ENCODE measurements around the gene PFDN1. TPM values are rescaled to one million over a fixed set of nuclear protein-coding genes. Genes with fewer than 3 reads are reported as not detected.

The PFDN1 gene
- total RNA-seq, 1 experiment from 2014 or later, result 145 TPM

GRCh38 chr5:140296289-140296688, 6.6 kb downstream of the PFDN1 start:
- no peak for DNase-seq (ENCODE audit: low read depth)

DNA sequence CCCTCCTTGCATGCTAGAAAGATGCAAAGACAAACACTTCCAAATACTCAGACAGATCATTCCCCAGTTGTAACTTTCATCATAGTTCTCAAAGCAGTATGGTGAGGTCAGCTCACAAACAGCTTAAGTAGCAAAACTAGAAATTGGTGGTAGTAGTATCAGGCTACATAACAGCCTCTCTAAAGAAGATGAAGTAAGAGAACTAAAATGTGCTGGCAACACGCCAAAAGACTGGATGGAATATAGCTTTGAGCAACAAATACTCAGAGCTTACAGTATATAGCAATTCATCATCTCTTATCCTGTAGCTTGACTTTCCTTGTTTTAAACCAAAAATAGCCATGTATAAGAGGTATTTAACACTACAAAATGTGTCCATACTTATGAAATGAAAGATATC, 7.5 kb downstream of the PFDN1 start:
- DNase-seq (ENCODE audit: low read depth), result peak; percentile 94

DNA sequence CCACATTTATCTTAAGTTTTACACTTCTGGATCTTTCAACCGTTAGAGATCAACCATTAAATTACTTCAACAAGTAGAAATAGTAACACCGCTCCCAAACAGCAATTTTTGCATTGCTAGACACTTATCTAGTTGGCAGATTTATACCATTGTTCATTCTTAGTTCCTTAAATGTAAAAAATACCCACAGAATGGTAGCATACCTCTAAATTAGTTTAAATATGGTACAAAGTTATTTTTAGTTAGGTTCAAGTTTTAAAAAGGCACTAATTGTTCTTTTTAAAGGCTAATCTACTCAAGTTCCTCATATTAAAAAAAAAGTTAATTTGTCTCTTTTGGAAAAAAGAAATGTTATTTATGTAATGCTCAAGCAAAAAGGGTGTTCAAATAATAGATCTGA, 8.1 kb downstream of the PFDN1 start:
- no peak for DNase-seq (ENCODE audit: low read depth)

GRCh38 chr5:140293849-140294100, 9.1 kb downstream of the PFDN1 start:
- no peak for DNase-seq (ENCODE audit: low read depth)

GRCh38 chr5:140293091-140293848, 9.6 kb downstream of the PFDN1 start:
- no peak for DNase-seq (ENCODE audit: low read depth)

- no peak for DNase-seq (ENCODE audit: low read depth)
Measured at GRCh38 chr5:140292212-140293036, 10.5 kb downstream of the PFDN1 start.

DNA sequence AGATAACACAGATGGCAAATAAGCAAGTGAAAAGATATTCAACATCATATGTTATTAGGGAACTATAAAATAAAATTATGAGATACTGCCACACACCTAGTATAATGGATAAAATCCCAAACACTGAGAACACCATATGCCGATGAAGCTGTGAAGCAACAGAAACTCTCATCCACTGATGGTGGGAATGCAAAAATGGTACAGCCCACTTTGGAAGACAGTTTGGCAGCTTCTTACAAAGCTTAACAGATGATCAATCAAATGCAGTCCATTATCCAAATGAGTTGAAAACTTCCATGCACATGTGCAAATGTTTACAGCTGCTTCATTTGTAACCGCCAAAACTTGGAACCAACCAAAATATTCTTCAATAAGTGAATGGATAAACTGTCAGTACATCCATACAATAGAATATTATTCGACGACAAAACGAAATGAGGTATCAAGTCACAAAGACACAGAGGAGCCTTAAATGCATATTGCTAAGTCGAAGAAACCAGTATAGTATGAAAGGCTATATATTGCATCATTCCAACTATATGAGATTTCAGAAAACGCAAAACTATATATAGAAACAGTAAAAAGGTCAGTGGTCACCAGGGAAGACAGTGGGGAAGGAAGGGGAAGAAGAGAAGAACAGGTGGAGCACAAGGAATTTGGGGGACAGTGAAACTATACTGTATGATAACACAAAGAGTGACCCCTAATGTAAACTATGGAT, 14.9 kb downstream of the PFDN1 start:
- no peak for DNase-seq (ENCODE audit: low read depth)

DNA sequence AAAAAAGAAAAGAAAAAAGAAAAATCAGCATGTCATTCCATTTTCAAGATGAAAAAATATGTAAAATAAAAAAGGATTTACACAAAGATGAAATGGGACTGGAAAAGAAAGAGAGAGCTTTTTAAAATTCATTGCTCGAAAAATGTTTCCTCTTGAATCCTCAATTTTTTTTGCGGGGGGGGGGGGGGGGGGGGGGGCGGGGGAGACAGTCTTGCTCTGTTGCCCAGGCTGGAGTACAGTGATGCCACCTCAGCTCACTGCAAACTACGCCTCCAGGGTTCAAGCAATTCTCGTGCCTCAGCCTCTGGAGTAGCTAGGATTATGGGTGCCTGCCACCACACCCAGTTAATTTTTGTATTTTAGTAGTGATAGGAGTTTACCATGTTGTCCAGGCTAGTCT, 16.5 kb downstream of the PFDN1 start:
- no peak for DNase-seq (ENCODE audit: low read depth)

DNA sequence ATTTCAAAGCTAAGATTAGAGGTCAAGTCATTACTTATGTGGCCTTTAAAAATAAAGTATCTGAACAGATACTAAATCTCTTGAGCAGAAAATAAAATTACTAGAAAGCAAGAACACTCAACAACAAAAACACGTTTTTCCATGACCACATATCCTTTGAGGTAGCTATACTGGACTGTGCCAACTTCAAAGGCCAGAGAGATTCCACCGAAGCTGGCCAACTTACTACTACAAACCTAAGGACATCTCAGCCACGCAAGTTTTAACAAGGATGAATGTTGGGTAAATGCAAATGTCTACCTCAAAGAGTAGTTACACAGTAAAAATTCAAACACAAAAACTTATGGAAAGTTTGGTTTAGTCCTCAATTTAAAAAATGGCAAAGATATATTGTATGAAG, 18.9 kb downstream of the PFDN1 start:
- DNase-seq (ENCODE audit: low read depth), result no peak

GRCh38 chr5:140282266-140282665, 20.6 kb downstream of the PFDN1 start:
- DNase-seq (ENCODE audit: low read depth), result no peak

DNA sequence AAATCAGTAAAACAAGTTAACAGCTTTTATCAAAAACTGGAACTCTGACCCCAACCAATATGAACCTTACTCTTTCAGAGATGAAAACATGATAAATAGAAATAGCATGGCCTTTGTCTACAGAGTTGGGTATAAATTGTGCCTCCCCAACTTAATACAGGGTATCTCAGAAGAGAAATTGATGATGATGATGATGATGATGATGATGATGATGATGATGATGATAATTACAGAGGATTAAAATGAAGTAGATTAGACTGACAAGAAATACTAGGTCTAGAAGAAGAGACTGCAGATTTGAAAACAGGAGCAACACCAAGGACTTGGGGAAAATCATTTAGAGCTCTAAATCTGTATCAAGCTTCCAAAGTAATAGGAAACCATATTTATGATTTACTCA, 27.1 kb downstream of the PFDN1 start:
- no peak for DNase-seq (ENCODE audit: low read depth)

GRCh38 chr5:140273401-140273877, 29.5 kb downstream of the PFDN1 start:
- DNase-seq (ENCODE audit: low read depth), result no peak

DNA sequence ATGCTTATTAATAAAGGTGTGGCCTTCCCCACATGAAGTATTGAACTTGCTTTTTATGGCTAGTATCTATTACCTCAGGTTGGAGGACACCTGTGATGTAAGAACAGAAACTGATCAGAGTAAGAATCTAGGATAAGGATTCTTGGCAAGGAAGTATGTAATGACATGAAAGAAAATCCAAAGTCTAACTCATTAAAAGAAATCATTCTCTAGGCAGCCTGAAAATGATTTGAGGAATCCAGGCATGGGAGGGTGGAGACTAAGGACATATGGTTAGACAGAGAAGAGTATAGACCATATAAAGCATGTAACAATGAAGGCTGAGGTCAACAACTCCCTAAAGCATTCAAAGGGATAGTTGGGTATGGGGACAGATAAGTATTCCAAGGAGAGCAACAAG, 32.9 kb downstream of the PFDN1 start:
- no peak for DNase-seq (ENCODE audit: low read depth)

- no peak for DNase-seq (ENCODE audit: low read depth)
Measured at GRCh38 chr5:140267559-140268018, 35.3 kb downstream of the PFDN1 start.

- DNase-seq (ENCODE audit: low read depth), result no peak
Measured at GRCh38 chr5:140267201-140267540, 35.7 kb downstream of the PFDN1 start.

DNA sequence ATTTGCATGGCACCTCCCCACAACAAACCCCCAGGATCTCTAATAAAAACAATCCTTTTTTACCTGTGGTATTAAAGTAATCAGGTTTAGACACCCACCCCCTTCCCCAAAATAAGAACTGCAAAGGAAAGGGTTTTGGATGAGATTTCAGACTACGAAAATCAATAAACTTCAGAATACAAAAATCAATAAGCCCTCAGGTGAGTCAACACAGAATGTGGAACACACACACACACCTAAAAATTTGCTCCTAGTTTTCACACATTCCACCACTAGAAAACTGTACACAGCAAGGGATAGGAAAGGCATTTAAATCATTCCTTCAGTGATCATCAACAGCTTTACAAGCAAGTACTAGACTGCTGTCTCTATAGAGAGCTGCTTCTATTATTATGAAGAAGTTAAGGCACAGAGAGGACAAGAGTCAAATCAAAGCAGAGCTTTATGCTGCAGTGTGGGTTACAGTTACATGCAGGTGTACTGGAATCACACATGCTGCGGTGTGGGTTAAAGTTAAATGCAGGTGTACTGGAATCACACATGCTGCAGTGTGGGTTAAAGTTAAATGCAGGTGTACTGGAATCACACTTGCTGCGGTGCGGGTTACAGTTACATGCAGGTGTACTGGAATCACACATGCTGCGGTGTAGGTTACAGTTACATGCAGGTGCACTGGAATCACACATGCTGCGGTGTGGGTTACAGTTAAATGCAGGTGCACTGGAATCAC, 36.3 kb downstream of the PFDN1 start:
- no peak for DNase-seq (ENCODE audit: low read depth)

GRCh38 chr5:140265845-140266244, 37.1 kb downstream of the PFDN1 start:
- no peak for DNase-seq (ENCODE audit: low read depth)

DNA sequence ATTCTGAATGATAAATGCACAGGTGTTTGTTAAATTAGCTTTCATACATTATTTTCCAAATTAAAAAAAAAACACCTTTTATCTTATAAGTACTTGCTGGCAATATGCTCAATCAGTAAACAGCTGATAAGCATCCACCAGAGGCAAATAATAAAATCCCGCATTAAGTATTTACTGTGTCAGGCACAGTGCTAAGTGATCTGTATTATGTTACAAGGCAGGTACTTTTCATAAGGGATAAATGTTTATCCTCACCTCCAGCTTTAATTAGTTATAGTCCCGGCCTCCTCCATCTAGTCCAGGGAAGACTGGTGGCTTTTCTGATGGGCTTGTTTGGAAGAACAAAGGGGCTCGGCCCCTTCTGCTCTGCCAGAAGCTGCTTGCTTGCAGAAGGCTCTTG, 40.1 kb downstream of the PFDN1 start:
- DNase-seq (ENCODE audit: low read depth), result no peak

DNA sequence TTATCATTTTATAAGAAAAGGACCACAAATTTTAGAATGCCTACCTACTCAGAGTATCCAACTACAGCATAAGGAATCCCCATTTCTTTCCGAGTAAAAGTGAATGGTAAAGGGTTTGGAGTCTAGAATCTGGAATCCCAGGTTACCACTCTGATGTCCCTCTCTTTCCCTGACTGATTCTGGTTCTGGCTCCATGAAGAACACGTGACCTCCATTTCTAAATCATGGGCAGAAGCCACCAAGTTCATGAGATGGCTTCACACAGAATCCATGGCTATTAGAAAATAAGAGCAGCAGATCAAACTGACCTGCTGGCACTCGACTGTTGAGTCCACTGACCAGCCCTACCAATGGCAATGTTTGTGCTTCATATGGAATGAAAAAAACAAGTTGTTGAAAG, 40.7 kb downstream of the PFDN1 start:
- no peak for DNase-seq (ENCODE audit: low read depth)

DNA sequence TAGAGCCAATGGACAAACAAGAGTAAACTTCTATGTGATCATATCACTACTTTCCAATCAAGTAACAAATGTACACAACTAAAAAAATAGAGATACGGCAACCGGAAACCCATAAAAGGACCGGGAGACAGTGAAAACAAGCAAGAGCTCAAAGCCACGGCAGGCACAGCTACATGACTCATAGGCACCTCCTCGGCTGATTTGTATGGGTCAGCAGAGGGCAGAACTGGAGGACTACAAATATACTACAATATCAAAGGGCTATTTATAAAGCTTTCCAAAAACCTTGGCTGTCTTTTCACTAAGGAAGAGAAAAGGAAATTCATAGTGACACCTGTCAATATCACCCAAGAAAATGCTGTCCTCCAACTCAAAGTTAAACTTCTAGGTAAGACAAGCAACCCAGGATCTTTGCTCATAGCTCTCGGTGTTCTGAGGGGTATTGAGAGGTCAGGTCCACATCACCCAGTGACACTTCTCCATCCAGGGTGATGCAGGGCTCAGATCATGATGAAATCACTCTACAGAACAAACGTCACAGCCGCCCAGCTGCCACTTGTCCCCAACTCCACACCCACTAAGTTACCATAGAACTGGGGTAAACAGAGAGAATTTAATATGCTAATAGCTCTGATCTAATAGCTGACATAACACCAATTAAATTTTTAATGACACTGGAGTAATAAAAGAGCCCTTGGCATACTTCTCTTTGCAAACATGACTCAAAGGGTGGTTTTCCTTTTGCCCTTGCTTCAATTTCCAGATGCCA, 41.3 kb downstream of the PFDN1 start:
- peak; percentile 94 for DNase-seq (ENCODE audit: low read depth)

- DNase-seq (ENCODE audit: low read depth), result no peak
Measured at GRCh38 chr5:140260089-140260656, 42.7 kb downstream of the PFDN1 start.

Data from M059J (cell line).